ENCODE data around the gene DOCK1.

The DOCK1 gene

DNA sequence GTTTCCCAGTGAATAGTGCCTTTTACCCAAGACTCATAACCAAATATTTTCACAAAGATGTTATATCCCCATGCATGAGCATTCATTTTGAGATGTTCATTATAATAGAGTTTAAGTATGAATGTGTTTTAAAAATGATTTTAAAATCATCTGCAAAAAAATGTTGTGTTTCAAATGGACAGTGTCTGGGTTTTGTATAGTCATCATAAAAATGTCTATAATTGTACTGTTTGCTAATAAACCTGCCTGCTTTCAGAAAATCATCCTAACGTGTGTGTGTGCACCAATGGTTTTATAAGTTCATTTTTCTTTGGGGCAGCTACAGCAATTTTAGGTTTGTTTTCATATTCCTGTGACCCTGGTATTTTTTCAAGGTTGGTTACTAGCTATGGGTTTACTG, 228.0 kb downstream of the DOCK1 start:
- no peak for DNase-seq

DNA sequence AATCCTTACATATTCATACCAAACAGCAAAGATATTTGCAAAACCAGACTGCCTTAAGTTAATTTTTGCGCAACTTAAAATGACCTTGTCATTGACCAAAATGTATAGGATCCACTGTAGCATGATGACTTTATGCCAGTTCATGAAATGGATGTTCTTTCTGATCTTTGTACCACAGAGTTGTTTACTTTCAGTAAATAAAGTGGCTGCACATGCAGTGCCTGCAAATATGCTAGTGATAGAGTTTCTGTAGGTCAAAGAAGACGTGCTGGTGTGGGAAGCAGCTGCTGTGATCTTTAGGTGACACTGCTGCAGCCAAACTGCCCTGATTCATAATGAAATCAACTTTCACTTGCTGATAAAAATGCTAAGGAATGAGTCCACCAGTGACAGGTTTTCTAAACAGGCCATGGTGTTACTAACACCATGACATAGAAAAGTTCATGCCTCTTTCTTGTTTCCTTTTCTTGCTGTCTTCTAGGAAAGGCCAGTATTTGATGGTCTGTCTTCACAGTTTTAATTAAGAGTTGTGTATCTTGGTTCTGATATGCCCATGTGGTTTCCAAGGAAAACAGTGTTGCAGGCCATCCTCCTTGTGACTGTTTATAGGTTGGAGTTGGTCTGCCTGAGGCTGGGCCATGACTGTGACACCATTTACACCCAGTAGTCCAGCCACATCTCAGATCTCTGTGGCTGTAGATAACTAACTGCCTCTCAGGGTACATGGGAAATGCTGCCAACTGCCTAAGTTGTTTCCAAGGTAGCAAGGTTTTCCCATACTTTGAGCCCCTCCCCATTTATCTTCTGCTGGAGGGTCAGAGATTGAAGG, 228.7 kb downstream of the DOCK1 start:
- DNase-seq, result no peak

DNA sequence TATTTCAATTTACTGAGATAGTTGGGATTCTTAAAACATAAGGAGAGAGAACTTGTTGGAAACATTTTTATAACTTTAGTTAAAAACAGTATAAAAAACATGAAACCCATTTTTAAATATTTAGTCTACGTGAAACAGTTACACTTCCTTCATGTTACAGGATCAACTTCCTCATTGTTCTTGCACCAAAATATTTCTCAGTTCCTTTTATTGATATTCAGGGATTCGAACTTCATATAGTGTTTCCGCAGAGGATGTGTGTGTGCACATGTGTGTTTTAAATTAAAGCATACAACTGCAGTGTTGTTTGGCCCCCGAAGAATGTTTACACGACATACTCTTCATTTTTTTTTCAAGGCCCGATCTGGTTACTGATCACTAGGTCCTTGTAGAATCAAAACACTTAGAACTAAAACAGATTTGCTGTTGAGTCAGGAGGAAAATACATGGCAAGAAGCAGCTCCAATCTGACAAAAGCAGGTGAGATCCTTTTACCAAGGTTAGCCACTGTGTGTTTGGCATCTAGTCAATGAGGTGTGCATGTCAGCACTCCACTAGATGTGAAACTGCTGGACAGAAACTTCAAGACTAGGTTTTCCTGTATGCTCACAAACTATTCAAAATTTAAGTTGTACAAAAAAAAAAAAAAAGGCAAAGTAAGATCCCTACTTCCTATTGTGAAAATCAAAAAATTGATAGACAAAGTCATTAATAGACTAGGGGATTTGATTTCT, 230.8 kb downstream of the DOCK1 start:
- DNase-seq, result no peak

DNA sequence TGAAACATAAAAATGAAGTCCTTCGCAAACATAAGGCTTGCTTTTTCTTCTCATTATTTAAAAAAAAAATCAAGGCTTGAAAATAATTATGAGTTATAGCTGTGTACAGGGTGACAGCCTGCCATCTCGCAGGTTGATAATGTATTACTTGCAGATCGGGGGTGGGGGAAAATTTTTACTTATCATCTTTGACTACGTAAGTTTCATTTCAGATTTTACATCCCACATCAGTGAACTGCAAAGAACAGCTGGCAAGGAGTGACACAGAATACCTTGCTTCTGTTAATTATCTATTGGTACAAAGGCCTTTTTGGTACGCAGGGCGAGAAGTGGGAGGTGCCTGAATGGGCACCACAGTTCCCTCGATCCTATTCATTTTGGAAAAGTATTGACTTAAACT, 232.2 kb downstream of the DOCK1 start:
- DNase-seq, result no peak

DNA sequence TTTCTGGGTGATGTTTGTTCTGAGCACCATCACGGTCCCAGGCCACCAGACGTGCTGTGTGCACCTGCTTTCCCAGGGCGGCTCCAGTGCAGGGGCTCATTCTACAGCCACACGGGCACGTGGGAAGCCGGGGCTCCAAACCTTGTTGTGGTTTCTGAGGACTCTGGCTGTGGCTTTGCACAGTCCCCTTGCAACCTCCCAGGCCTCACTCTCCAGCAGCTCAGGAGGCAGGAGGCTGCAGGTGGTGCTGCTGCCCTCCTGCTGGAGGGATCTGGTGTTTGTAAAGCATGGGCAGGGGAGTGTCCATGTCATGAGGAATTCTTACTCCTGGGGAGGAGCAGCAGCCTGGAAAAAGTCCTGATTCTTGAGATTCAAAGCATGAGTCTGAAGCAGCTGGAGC, 236.9 kb downstream of the DOCK1 start:
- no peak for DNase-seq

DNA sequence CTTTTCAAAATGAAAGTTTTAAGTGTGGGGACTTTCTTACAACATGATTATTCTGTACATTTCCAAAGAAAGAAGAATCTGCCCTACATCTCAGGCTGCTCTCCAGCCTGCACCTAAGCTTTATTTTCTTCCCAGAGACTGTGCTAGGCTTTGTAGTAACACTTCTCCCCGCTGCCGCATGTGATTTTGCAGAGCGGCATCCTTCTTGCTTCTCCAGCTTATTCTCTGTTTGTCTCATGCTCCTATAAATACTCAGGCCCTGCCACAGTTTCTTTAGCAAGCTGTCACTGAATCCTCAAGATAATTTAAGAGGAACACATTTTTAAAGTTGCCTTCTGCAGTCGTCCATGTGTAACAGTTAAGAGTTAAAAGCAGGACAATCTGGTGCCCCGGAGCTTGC, 237.6 kb downstream of the DOCK1 start:
- DNase-seq, result peak in 19 of 56 donors; percentile 6 to 65 (median 21)

DNA sequence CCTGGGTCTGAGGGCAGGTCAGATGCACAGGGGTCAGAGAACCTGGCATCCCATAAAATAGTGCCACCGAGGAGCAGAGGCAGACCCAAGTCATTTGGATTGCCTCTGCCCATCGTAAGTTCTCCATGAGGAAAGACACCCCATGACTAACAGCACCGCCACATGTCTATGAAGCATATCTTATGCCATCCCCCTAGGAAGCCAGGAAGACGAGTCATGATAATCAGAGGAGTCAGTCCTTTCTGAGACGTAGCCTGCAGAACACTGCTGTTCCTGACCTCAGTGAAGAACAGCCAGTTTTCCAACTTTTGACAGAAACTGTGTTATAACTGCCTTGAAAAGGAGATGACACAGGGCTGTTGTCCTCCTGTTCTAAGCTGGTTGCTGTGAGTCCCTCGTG, 239.9 kb downstream of the DOCK1 start:
- DNase-seq, result no peak

DNA sequence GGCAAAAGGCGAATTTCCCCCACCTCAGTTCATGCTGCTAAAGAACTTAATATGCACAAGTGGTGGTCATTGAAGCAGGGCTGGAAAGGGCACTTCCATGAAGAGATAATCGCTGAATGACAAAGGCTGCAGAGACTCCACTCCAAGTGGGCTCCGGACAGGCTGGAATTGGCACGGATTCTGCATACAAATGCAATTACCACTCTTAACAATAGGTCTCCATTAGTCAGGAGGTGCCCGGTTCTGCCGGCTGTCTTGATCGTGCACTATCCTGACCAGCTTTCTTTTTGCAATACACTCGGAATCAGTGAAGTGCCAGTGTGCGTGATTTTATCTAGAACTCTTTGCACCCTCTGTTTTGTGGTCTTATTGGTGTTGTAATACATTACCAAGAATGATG, 241.4 kb downstream of the DOCK1 start:
- peak in 1 of 56 donors; percentile 20 for DNase-seq

DNA sequence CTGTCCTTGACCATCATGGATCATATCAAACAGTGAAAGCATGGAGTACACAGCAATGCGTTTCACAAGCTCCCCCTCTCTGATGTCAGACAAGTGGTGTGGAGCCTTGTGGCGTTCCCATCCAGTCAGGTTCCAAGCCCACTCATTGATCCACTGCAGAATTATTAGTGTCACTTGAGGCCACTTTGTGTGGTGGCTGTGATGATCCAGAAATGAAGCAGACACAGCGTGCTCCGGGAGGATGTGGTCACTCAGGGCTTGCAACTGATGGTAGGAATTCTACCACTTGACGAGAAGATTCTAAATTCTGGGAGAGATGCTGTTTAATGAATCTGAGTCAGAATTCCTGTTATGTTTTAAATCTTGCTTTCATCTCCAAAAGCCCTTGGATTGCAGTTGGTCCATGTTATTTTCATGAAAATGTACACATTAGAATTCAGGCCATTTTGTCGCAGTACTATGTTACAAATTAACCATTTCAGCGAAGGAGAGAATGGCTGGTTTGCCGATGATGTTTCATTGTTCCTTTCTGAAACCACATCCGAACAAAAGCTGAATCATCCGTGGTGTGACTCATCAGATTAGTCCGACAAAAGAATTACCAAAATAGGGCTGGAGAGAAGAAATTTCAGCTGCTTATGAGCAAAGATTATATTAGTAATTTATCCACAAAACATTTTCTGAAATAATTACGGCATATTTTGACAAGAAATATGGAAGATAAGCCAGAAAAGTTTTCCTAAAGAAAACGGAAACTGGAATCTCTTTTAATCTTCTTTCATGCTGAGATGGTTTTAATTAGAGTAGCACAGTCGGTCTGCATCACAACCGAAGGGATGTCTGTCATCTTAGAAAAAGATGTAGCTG, 243.1 kb downstream of the DOCK1 start:
- peak in 1 of 56 donors; percentile 32 for DNase-seq

DNA sequence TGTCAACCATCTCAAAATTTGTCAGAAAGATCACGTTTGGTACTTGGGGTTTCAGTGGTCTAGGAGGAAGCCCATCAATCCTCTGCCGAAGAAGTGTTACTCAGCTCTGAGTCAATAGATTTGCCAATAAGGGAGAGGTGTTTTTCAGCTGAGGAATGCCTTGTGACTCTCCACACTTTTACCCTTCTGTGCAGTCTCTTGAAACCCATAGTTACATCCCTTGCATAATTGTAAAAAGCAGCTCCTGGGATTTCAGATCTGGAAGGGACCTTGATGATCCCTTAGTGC, 243.6 kb downstream of the DOCK1 start:
- no peak for DNase-seq

DNA sequence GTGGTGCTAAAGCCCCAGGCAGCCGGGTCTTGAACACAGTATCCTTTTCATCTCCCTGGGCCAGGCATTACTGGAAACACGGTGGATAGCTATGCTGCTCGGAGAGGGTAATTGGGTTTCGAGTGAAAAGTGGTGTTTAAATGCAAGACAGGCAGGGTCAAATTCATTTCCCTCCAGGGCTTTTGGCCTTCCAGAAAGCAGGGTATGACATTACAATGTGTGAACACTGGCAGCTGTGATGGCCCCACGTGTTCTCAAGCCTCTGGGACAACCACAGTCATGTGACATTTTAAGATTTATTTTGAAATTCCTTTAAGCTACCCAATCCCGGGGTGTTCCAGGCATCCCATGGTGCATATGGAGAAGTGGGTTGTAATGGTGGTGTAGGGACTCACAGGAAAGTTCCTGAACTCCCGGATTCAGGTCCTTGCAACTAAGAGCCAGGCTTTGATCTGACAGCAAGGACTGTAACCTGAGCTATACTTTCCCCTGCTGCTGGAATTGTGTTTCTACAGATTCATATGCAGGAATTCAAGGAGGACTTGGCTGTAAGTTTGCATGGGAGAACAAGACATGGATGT, 244.4 kb downstream of the DOCK1 start:
- DNase-seq, result no peak

DNA sequence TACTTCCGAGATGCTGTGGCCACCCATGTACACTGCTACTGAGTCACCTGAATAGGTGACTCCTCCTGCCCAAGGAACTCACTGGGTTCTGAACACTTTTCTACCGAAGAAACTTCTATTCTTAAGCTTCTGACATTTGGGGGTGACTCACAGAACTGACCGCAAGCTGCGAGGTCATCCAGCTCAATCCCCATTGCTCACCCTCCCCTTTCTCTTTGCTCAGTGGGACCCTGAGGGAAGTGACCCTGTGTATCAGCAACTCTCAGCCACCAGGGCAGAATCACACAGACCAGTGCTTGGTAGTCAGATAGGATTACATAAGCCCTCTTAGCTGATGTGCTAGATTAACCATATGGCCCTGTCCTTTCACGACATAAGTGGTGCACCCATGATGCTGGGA, 244.9 kb downstream of the DOCK1 start:
- no peak for DNase-seq

DNA sequence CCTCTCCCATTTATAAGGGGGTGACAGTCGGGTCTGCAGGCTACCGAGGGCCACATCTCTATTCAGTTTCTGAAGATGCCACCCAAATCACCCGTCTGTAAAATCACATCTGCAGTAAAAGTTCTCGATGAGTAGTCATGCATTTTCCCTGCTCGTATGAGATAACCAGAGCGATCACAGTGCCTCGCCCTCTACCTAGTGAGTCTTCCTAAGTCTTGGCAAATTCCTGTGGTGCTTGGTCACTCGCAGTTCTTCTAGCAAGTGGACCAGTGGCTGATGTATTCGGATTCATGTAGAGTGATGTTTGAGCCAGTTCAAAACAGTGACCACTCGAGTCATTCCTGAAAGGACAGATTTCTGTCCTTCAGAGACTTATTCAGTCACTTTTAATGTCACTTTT, 246.3 kb downstream of the DOCK1 start:
- no peak for DNase-seq

DNA sequence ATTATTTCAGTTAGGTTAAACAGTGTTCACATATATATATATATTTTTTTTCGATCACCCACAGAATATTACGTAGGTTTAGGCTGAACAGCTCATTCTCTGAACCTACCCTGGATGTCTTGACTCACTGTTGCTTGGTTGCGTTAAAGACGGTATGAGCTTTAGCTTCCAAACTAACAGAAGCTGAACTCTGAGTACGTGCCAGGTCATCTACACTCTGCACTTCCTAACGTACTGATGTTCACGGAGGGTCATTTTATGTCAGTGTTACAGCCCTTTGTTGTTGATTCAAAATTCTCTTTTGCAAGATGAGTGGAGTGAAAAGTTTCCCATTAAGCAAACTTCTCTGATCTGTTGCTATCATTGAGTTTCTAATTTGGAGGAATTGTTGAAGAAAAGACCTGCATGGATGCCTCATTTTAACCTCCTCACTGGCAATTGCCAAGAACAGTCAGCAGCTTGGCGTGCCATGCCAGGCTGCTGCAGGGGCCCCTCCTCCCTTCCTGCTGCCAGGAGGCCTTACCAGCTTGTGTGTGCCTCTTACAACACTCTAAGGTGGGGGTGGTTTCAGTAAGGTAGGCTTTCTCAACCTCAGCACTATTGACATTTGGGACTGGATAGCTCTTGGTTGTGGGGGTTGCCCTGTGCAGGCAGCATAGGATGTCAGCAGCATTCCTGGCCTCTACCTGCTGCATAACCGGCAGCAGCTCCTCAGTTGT, 246.9 kb downstream of the DOCK1 start:
- DNase-seq, result peak in 13 of 56 donors; percentile 4 to 60 (median 18)

DNA sequence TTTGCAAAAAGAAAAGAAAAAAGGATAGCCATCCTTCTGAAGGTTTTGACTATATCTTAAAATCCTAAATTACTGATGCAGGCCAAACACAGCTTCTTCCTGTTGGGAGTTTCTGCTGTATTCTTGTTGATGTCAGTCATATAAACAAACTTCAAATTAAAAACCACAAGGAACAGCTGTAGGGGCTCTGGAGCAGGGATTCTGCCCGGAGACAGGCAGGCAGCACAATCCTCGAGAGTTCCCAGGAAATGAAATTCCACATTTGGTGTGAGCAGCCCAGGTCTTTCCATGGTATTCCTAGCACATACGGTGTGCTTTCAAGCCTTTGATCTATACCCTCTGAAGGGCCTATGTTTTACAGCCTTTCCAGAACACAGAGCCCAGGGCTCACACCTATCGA, 248.0 kb downstream of the DOCK1 start:
- no peak for DNase-seq

DNA sequence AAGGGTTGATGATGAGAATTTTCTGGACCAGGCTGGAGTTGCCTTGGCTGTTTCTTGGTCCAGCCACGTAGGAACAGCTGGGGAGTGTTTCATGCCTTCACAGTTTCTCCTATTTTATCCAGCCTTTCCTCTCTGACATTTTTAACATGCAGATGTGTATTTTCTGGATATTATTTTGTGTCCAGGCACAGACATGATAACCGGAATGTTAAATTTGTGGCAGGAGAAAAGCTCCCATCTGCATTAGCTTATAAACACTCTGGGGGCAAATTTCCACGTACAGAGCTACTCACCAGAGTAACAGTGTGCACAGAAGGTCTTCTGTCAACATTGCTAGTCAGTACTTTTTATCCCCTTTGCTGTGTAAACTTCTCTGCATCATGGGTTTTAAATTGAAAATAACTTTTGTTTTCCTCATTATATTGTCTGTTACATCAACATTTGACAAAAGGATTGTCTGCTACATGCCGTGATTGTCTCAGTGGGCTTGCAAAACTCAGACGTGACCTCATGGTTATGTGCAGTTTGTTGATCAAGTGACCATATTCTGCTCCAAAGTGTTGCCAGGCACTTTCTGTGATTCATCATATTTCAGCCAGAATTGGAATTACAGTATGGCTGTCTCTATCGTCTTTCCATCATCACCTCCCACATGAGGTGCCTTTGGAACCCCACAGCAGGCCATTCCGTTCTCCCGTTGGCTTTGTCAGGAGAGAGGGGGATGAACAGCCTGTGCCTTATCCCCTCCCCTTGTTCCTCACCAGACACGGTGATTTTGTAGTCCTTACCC, 249.8 kb downstream of the DOCK1 start:
- no peak for DNase-seq

DNA sequence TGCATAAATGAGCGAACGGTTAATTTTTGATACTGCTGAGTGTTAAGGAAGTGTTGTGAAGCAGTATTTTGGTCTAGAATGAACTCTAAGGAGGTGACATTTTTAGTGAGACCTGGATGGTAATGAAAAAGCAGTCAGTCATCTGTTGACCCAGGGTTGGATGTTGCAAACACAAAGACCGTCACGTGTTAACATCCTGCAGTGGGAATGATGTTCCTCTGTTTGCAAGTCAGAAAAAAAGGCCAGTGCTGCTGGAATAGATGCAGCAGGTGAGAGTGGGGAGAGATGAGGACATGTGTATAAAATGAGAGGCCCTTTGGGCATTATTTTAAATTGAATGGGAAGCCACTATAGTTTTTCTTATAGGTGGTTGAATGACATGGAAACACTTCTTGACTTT, 251.9 kb downstream of the DOCK1 start:
- no peak for DNase-seq

DNA sequence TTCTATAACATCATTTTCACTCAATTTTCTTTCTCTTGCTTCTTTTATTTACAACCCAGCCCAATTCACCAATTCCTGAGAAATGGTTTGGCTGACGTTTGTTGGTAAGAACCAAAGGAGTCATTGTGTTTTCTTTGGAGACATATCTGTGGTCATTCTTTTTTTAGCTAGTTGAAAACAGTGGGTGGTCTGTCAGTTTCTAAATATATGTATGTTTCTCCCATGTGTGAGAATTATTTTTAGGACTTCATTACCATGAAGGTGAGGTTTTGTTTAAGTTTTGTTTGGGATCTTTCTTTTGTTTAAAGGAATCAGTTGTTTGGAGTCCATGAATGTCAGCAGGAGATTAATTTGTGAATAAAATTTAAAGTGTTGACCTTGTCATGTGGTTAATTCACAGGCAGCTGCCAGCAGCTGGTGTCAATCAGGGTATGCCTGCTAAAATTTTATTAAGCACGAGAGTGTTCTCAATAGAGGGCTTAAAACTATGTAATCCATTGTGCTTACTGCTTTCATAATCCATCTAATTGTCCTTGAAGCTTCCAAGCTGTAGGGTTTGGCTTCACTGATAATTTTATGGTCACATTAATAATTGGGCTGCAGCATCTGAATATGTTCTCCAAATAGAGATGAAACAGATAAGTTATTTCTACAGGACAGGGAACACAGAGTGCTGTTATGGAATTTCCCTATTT, 252.4 kb downstream of the DOCK1 start:
- DNase-seq, result no peak

DNA sequence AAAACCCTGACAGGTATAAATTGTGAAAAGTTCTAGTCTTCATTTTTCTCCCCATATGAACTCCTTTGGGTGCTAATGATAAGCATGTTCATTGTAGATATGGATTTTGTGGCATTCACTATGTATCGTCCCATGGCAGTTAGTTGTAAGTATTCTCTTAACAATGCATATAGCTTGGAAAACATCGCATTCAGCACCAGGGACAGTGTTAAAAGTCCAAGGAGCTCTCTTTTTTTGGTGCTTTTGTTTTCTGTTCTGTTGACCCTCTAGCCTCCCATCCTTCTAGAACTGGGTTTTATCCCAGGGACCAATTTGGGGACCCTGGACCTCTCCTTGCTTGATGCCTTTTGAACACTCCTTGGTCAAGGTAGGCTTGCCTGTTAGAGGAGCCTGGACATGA, 253.4 kb downstream of the DOCK1 start:
- DNase-seq, result no peak

Data from amygdala (tissue), 56 donors.